HT-29 (cell line): ENCODE results near the gene CAMTA2. TPM values are rescaled to one million over a fixed set of nuclear protein-coding genes. Genes with fewer than 3 reads are reported as not detected.
"Not testable (repeated sequence)": the region's sequence is repeated elsewhere in the genome, so short reads cannot be mapped to it uniquely, and the experiment has no call there.

ENCODE experiments used
- DNase-seq: peaks from one replicate; pipeline ENCODE4 v3.0.0-alpha.2; 2015; ENCODE audit warnings: low spot score
- total RNA-seq: library from RNA; depleted of rRNA; stranded (reverse); fragments of >200 nt; shearing (Covaris generic); gene quantifications from 2 replicates; pipeline ENCODE4 v1.2.3, GENCODE V29; 2014; rRNA removed

The CAMTA2 gene
- 3.2 and 7.3 TPM in 2 replicates for total RNA-seq

GRCh38 chr17:4986951-4987766 is at the start of gene CAMTA2:
TSS of gene CAMTA2 (minus strand) at chr17:4987675. CDS start at chr17:4986222, 1,453 bp downstream.
- DNase-seq = peak; percentile 62

GRCh38 chr17:5035315-5035714 is 47.8 kb upstream of the CAMTA2 start, which contains the start of gene SLC52A1:
TSS of gene SLC52A1 (minus strand) at chr17:5035426. CDS start at chr17:5034606, 820 bp downstream.
- DNase-seq = no peak

- no peak for DNase-seq
Measured at GRCh38 chr17:5034651-5035050, 47.2 kb upstream of the CAMTA2 start.

GRCh38 chr17:5034063-5034462 is 46.6 kb upstream of the CAMTA2 start:
- DNase-seq = no peak

GRCh38 chr17:5033352-5034015 is 46.0 kb upstream of the CAMTA2 start:
- DNase-seq = no peak

- DNase-seq = no peak
Measured at GRCh38 chr17:5032865-5033264, 45.4 kb upstream of the CAMTA2 start.

GRCh38 chr17:5031365-5032082 is 44.0 kb upstream of the CAMTA2 start:
- DNase-seq = peak; percentile 71

GRCh38 chr17:5030168-5030567 is 42.7 kb upstream of the CAMTA2 start:
- not testable (repeated sequence) for DNase-seq

- DNase-seq = no peak
Measured at GRCh38 chr17:5027916-5028315, 40.4 kb upstream of the CAMTA2 start.

GRCh38 chr17:5027299-5027698 is 39.8 kb upstream of the CAMTA2 start:
- no peak for DNase-seq

- DNase-seq = no peak
Measured at GRCh38 chr17:5024604-5025003, 37.1 kb upstream of the CAMTA2 start.

GRCh38 chr17:5023588-5024147 is 36.2 kb upstream of the CAMTA2 start:
- DNase-seq = no peak

- DNase-seq = no peak
Measured at GRCh38 chr17:5022171-5022711, 34.8 kb upstream of the CAMTA2 start.

GRCh38 chr17:5020502-5021023 is 33.1 kb upstream of the CAMTA2 start:
- DNase-seq = no peak

GRCh38 chr17:5019475-5019956 is 32.0 kb upstream of the CAMTA2 start:
- DNase-seq = peak; percentile 7

- DNase-seq = no peak
Measured at GRCh38 chr17:5014357-5014756, 26.9 kb upstream of the CAMTA2 start.

- DNase-seq = no peak
Measured at GRCh38 chr17:5011928-5012327, 24.5 kb upstream of the CAMTA2 start.

- DNase-seq = no peak
Measured at GRCh38 chr17:5003214-5003867, 15.9 kb upstream of the CAMTA2 start.

- no peak for DNase-seq
Measured at GRCh38 chr17:5002121-5002788, 14.8 kb upstream of the CAMTA2 start.

- DNase-seq = no peak
Measured at GRCh38 chr17:5000237-5000639, 12.8 kb upstream of the CAMTA2 start.
